ENCODE results near the gene SLC7A11.

The SLC7A11 gene

GRCh38 chr4:138242076-138242833 is at the start of gene SLC7A11:
Gene SLC7A11 (minus strand): TSS chr4:138242349. CDS start chr4:138242069, 280 bp downstream.
- peak; percentile 31 for FAIRE-seq

DNA sequence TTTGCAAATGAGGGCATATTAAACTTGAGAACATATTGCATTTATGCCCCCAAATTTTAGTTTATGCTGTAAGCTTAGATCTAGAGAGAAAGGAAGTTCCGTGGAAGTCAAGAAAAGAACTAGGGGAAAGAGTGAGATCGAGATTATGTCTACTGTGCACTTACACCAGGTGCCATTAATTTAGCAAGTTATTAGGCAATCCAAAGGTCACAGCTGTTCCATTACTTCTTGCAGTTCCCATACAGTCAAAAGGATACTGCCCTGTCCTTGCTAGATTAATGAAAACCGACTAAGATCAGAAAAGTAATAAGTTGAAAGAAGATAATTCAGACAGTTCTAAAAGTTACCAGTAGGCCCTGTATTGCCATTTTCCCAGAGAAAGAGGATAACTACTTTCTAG is 49.3 kb upstream of the SLC7A11 start:
- DNase-seq (ENCODE audit: insufficient read length, low spot score), result no peak
- no peak for FAIRE-seq

More at GRCh38 chr4:138242076-138242833, at the start of gene SLC7A11:
- peak; percentile 65 for DNase-seq (ENCODE audit: insufficient read length, low spot score)

GRCh38 chr4:138290805-138291204 is 48.7 kb upstream of the SLC7A11 start:
- DNase-seq (ENCODE audit: insufficient read length, low spot score), result no peak
- FAIRE-seq, result no peak

DNA sequence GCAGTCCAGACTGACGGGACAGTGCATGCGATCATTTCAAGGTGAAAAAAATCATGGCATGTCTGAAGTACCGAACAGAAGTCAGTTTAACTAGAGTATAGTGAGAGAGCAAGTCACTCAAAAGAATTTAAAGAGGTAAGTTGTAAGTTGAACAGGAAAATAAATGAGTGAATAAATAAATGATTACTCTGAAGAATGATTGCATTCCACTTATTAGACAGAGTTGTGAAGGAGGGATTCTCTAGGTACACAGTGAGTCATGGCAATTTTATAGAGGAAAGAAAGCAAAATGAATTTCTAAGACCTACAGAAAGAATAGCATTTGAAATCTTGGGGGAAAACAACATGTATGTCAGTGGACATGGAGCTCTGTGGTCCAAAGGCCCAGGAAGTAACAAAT is 37.1 kb upstream of the SLC7A11 start:
- DNase-seq (ENCODE audit: insufficient read length, low spot score) (no peak), FAIRE-seq (no peak)

DNA sequence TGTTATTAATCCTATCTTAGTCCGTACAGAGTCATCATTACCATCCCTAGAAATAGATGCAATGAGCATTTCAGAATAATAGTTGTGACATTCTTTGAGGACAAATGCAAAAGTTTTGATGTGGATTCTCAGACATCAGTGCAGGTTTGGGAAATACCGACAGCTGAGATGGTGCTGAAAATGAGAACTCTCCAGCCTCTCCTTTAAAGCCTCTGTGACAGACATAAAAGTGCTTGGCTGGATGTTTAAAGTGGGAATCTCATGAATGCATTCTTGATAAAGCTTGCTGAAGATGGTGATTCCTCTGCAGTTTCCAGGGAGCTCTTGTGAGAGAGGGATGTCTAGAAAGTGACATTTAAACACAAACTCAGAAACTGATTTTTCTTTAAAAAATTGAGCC is 35.0 kb upstream of the SLC7A11 start:
- no peak for DNase-seq (ENCODE audit: insufficient read length, low spot score)
- no peak for FAIRE-seq

- FAIRE-seq (no peak), DNase-seq (ENCODE audit: insufficient read length, low spot score) (peak; percentile 39)
Observed at GRCh38 chr4:138275963-138276621, 33.9 kb upstream of the SLC7A11 start.

GRCh38 chr4:138275216-138275615 is 33.1 kb upstream of the SLC7A11 start:
- DNase-seq (ENCODE audit: insufficient read length, low spot score) (no peak), FAIRE-seq (no peak)

GRCh38 chr4:138269175-138269574 is 27.0 kb upstream of the SLC7A11 start:
- DNase-seq (ENCODE audit: insufficient read length, low spot score) (no peak), FAIRE-seq (no peak)

- FAIRE-seq (no peak), DNase-seq (ENCODE audit: insufficient read length, low spot score) (no peak)
Observed at GRCh38 chr4:138267835-138268234, 25.7 kb upstream of the SLC7A11 start.

DNA sequence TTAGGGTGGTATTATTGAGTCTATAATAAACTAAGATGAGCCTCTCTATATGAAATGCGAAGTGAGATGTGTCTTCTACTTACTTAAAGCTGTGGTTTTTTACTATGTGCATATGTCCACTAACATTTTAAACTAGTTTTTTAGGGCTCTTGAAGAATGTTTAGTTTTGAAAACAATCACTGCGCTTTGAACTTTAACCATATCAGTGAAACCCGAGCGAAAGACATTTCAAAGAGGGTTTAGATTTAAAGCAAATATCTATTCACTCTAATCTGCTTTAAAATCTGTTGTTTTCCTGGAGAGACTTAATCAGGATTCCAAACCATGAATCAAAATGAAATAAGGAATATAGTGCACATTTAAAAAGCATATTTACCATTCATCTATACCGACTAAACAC is 24.8 kb upstream of the SLC7A11 start:
- DNase-seq (ENCODE audit: insufficient read length, low spot score) (no peak), FAIRE-seq (no peak)

- FAIRE-seq, result no peak
- DNase-seq (ENCODE audit: insufficient read length, low spot score), result no peak
Observed at GRCh38 chr4:138263247-138263816, 21.2 kb upstream of the SLC7A11 start.

DNA sequence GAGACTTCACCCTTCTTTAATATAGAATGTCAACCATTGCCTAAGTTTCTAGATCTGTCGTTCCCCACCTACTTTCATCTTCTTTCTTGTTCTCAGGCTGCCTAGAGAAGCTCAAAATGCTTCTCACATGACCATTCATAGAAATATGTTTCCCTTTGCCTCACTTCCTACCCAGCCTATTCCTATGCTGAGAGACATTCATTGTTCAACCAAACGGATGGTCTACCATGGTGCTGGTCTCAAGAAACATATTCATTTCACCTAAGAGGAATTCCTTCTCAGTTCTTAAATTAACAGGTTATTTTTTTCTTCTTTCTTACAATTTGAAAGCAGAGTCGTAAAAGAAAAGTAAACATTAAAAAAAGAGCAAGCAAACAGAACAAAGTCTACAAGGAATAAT is 20.3 kb upstream of the SLC7A11 start:
- FAIRE-seq (no peak), DNase-seq (ENCODE audit: insufficient read length, low spot score) (no peak)

DNA sequence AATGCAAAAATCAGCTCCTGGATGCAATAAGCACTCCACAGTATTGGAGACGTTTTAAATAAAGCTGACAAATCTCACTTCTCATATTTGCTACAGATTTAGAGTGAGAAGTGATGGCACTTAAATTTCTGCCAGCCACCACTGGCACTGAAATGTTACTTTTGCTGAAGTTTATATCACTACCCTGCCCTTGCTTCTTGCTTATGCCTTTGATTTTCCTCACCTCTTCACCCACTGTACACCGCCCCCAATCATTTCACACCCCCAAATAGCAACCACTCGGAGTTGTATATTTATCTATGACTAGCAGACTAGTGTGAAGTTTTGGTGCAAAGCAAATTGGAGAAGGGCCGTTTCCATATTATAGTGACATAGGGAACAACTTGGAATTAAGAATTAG is 19.9 kb upstream of the SLC7A11 start:
- DNase-seq (ENCODE audit: insufficient read length, low spot score) (no peak), FAIRE-seq (no peak)

DNA sequence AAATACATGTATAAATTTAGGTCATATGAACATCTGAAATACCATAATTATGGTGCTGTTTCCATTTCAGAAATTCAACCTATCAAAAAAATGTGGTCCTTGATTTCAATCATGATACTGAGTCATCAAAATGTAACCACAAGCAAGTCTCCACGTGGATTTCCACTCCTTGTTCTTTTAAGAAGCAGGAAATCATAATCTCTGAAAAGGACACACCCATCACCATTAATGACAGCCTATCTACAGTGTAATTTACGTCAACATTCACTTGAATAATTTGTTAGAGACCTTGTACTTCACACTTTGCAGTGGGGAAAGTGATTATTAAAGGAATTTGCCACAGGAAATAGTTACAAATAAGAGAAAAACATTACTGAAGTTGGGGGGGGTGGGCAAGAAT is 17.7 kb upstream of the SLC7A11 start:
- DNase-seq (ENCODE audit: insufficient read length, low spot score) (peak; percentile 36), FAIRE-seq (no peak)

DNA sequence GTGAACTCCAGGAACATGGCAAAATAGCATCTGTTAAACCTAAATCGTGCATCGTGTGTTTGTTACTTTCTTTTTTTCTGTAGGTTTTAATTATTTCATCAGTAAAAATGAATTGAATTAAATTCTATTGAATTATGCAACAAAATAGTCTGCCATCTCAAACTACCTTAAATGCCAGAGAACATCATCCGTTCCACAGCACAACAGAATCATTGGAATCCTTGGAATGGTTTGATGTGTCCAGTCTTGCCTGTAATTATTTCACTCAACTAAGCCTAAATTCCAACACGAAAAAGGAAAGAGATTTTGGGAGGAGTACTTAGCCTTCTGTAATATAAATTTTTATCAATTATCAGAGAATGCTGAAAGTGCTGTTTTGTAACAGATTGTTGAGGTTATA is 17.1 kb upstream of the SLC7A11 start:
- DNase-seq (ENCODE audit: insufficient read length, low spot score) (peak; percentile 22), FAIRE-seq (peak; percentile 33)

- DNase-seq (ENCODE audit: insufficient read length, low spot score), result no peak
- FAIRE-seq, result no peak
Observed at GRCh38 chr4:138256608-138257007, 14.5 kb upstream of the SLC7A11 start.

DNA sequence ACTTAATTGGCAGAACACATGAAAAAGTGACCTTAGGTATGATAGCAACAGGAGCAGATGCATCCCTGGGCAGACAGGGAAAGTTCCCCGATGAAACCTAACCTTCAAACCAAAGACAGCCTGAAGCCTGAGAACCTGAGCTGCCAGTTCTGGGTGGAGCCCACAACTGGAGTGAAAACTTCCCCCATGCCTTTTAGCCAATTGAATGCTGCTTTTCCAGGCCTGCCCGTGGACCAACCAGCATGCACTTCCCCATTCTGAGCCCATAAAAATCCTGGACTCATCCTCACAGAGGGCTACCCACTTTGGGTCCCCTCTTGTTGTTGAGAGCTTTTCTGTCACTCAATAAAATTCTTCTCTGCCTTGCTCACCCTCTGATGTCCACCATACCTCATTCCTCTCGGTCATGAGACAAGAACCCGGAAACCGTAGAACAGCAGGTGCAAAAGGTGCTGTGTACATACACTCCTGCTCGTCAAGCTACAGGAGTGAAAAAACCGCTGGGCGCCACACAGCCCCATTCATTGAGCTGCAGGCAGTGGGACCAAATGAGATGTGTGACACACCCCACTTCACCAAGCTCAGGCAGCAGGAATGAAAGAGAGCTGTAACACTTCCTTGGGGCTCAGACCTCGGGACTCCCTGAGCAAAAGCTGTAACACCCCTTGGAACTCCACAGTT is 13.9 kb upstream of the SLC7A11 start:
- DNase-seq (ENCODE audit: insufficient read length, low spot score), result no peak
- no peak for FAIRE-seq

- FAIRE-seq (no peak), DNase-seq (ENCODE audit: insufficient read length, low spot score) (no peak)
Observed at GRCh38 chr4:138252551-138252950, 10.4 kb upstream of the SLC7A11 start.

DNA sequence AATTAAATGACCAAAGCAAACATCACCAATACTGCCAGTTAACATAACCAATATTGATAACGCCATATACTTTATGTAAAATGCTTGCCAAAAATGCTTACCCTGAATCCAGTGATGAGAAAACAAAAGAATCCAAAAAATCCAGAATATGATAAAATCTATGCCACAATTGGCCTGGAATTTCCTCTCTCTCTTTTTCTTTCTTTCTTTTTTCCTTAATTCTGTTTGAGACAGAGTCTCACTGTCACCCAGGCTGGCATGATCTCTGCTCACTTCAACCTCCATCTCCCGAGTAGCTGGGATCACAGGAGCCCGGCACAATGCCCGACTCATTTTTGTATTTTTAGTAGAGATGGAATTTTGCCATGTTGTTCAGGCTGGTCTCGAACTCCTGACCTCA is 9.8 kb upstream of the SLC7A11 start:
- DNase-seq (ENCODE audit: insufficient read length, low spot score), result no peak
- no peak for FAIRE-seq

GRCh38 chr4:138249132-138249531 is 7.0 kb upstream of the SLC7A11 start:
- FAIRE-seq (no peak), DNase-seq (ENCODE audit: insufficient read length, low spot score) (no peak)

GRCh38 chr4:138248058-138248457 is 5.9 kb upstream of the SLC7A11 start:
- DNase-seq (ENCODE audit: insufficient read length, low spot score), result no peak
- no peak for FAIRE-seq

All from HTR-8/SVneo (cell line).